ENCODE measurements around the gene KAZN. TPM values are rescaled to one million over a fixed set of nuclear protein-coding genes. Genes with fewer than 3 reads are reported as not detected.

Gene KAZN
- total and polyA plus RNA-seq, 2 experiments from 2014 or later = 7.9 to 15.6 TPM

DNA sequence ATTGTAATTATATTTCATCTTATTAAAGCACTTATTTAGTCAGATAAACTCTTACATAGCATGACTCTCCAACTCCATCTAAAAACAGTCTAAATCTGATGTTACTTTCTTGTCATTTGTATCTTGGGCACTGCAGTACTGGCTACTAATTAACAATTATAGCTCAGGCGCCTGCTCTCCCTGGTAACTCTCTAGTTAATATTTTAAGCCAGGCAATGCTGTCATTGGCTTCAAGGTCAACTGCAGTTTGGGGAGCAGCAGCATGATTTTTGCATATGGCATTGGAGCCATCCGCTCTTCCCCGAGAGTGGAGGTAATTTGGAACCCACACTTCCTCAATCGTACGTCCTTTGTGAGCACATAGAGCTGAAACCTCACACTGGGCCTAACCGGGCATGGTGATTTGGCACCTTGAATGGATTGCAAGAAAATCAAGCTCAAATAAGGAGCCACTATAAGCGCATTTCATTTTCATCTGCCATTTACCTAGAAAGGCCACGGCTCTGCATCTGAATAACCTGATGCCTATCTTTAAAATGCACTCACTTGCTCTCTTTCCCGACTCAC, 187.7 kb downstream of the KAZN start:
- H3K27me3 ChIP-seq = no peaks in the 10 kb centered on the region
- peak overlapping the region; percentile 58 for H3K4me2 ChIP-seq
- no peaks in the 10 kb centered on the region for H3K9me2 ChIP-seq (replicated peaks; ENCODE audit: insufficient read depth)
- 76% methylated on average over 9 of the region's 9 CpGs for WGBS (ENCODE audit: low lambda C conversion rate, missing lambda C conversion rate)
- H3K79me2 ChIP-seq = no peaks in the 10 kb centered on the region
- H3K27ac ChIP-seq = peak overlapping the region; percentile 81
- TF ChIP-seq, protein P1, sequence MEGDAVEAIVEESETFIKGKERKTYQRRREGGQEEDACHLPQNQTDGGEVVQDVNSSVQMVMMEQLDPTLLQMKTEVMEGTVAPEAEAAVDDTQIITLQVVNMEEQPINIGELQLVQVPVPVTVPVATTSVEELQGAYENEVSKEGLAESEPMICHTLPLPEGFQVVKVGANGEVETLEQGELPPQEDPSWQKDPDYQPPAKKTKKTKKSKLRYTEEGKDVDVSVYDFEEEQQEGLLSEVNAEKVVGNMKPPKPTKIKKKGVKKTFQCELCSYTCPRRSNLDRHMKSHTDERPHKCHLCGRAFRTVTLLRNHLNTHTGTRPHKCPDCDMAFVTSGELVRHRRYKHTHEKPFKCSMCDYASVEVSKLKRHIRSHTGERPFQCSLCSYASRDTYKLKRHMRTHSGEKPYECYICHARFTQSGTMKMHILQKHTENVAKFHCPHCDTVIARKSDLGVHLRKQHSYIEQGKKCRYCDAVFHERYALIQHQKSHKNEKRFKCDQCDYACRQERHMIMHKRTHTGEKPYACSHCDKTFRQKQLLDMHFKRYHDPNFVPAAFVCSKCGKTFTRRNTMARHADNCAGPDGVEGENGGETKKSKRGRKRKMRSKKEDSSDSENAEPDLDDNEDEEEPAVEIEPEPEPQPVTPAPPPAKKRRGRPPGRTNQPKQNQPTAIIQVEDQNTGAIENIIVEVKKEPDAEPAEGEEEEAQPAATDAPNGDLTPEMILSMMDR (IDR thresholded peaks at IDR 0.05; ENCODE audit: poor library complexity) = no peak
- no peak for TF ChIP-seq EZH2phosphoT487 (IDR thresholded peaks at IDR 0.05; ENCODE audit: low read depth, severe bottlenecking, unreplicated experiment)
- no peak for TF ChIP-seq EZH2 (IDR thresholded peaks at IDR 0.05; ENCODE audit: borderline replicate concordance)
- no peaks in the 10 kb centered on the region for H4K20me1 ChIP-seq (ENCODE audit: insufficient read depth, poor library complexity, severe bottlenecking)
- H3K4me1 ChIP-seq (ENCODE audit: insufficient read depth) = peaks cover 27% of the 10 kb centered on the region
- no peak overlapping the region for H3K4me3 ChIP-seq
- no peaks in the 10 kb centered on the region for H3K9me3 ChIP-seq (ENCODE audit: low read depth)
- DNase-seq (ENCODE audit: low spot score) = peak; percentile 21
- no peak overlapping the region for H2AFZ ChIP-seq
- no peaks in the 10 kb centered on the region for H3K36me3 ChIP-seq (replicated peaks; ENCODE audit: insufficient read depth, low read depth)

DNA sequence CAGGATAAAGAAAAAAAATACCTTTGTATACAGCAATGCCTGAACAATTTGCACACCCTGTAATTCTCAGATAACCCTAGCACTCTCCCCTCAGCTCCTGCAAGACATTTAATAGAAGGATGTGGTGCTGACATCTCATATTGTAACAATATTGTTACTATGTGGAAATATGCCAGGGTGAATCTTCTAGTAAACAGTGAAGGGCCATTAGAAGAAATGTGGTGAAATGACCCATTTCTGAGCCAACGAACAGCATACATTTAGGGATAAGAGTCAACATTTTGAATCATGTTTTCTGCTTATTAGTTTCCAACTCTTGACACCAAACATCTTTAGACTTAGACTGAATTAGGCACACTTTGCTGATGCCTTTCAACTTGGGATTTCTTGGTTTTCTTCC, 188.2 kb downstream of the KAZN start:
- H3K4me2 ChIP-seq = no peak overlapping the region
- H3K36me3 ChIP-seq (replicated peaks; ENCODE audit: insufficient read depth, low read depth) = no peaks in the 10 kb centered on the region
- WGBS (ENCODE audit: low lambda C conversion rate, missing lambda C conversion rate) = 83% methylated on average over 1 of the region's 1 CpG
- H2AFZ ChIP-seq = no peak overlapping the region
- peaks cover 27% of the 10 kb centered on the region for H3K4me1 ChIP-seq (ENCODE audit: insufficient read depth)
- no peak overlapping the region for H3K4me3 ChIP-seq
- no peaks in the 10 kb centered on the region for H3K9me3 ChIP-seq (ENCODE audit: low read depth)
- no peaks in the 10 kb centered on the region for H3K27me3 ChIP-seq
- H3K27ac ChIP-seq = peak overlapping the region; percentile 18
- DNase-seq (ENCODE audit: low spot score) = no peak
- no peaks in the 10 kb centered on the region for H3K79me2 ChIP-seq
- H3K9me2 ChIP-seq (replicated peaks; ENCODE audit: insufficient read depth) = no peaks in the 10 kb centered on the region
- TF ChIP-seq, protein P1 (IDR thresholded peaks at IDR 0.05; ENCODE audit: poor library complexity) = no peak
- TF ChIP-seq EZH2 (IDR thresholded peaks at IDR 0.05; ENCODE audit: borderline replicate concordance) = no peak
- no peak for TF ChIP-seq EZH2phosphoT487 (IDR thresholded peaks at IDR 0.05; ENCODE audit: low read depth, severe bottlenecking, unreplicated experiment)
- H4K20me1 ChIP-seq (ENCODE audit: insufficient read depth, poor library complexity, severe bottlenecking) = no peaks in the 10 kb centered on the region

DNA sequence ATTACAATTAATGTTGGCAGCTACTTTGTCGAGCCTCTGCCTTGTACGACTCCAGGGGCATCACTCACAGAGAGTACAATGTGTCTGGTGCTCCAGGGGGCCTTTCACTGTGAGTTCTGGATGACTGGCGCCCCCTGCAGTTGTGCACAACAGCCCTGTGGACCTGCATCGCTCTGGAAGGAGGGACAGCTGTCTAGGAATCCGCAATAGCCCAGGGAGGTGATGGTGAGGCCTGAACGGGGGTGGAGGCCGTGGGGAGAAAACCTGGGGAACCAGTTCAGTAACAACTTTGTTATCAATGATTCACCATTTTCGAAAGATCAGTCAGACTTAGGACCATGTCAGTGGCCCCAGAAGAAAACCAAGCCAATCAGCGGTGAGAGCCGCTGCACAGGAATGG, 189.1 kb downstream of the KAZN start:
- Histone ChIP-seq H2AFZ (no peak overlapping the region), H4K20me1 (ENCODE audit: insufficient read depth, poor library complexity, severe bottlenecking) (no peaks in the 10 kb centered on the region), H3K4me1 (ENCODE audit: insufficient read depth) (peaks cover 26% of the 10 kb centered on the region), H3K4me2 (no peak overlapping the region), H3K36me3 (replicated peaks; ENCODE audit: insufficient read depth, low read depth) (no peaks in the 10 kb centered on the region), H3K27ac (peak overlapping the region; percentile 37), H3K9me3 (ENCODE audit: low read depth) (no peaks in the 10 kb centered on the region), H3K27me3 (no peaks in the 10 kb centered on the region), H3K4me3 (no peak overlapping the region), H3K79me2 (no peaks in the 10 kb centered on the region), H3K9me2 (replicated peaks; ENCODE audit: insufficient read depth) (no peaks in the 10 kb centered on the region)
- DNase-seq (ENCODE audit: low spot score) = peak; percentile 67
- whole genome bisulfite sequencing (ENCODE audit: low lambda C conversion rate, missing lambda C conversion rate) = 68% methylated on average over 10 of the region's 10 CpGs
- TF ChIP-seq EZH2phosphoT487 (IDR thresholded peaks at IDR 0.05; ENCODE audit: low read depth, severe bottlenecking, unreplicated experiment) = no peak
- TF ChIP-seq, protein P1 (IDR thresholded peaks at IDR 0.05; ENCODE audit: poor library complexity) = peak; percentile 35
